NT2/D1 (cell line): ENCODE results near the gene UBE2O.

ENCODE experiments used
- SUZ12 ChIP-seq: IDR thresholded peaks from 2 replicates; pipeline ENCODE4 v1.6.1; 2011; ENCODE audit not compliant: insufficient read length, insufficient read depth; ENCODE audit errors: extremely low read depth
- YY1 ChIP-seq: IDR thresholded peaks from 2 replicates; pipeline ENCODE4 v1.6.1; 2011; ENCODE audit not compliant: insufficient read length, insufficient read depth

DNA sequence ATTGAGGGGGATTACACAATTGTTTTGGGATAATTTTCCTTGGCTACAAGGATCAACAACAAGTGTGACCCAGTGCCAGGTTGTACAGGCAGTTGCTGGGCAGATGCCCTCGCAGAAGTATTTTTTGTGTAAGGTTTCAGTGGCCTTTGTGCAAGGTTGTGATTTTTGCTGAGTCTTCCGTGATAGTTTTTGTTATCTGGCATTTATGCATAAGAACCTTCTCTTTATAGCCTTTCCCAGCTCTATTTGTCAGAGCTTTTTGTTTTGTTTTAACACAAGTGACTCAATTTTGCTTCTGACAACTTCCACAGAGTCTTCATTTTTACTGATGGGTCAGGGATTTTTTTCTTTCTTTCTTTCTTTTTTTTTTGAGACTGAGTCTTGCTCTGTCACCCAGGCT, 92.5 kb downstream of the UBE2O start:
- TF ChIP-seq YY1 = no peak
- no peak for TF ChIP-seq SUZ12
